RWPE1 (cell line): ENCODE measurements around the gene DUS1L.

Source experiments
- CTCF ChIA-PET: fragments of 350-600 bp; sonication (Branson Sonifier 250); formaldehyde crosslinking; extraction: SDS; loops from one replicate; lab custom pipeline; 2021; lab: Yijun Ruan, JAX
- POLR2A ChIA-PET: fragments of 400-600 bp; formaldehyde crosslinking; extraction: SDS; loops from one replicate; lab custom pipeline; 2020; ENCODE audit warnings: antibody characterized with exemption; ENCODE audit not compliant: low non-redundant PET; lab: Yijun Ruan, JAX
- DNase-seq: peaks from one replicate; pipeline ENCODE4 v3.0.0; 2012; ENCODE audit warnings: low spot score
- H3K27ac ChIP-seq: fragments of 450-650 bp; 2 replicates; pipeline ENCODE4 v1.5.1; 2017
- CTCF ChIP-seq: fragments of 450-650 bp; conservative IDR thresholded peaks from 2 replicates; pipeline ENCODE4 v1.5.1; 2017; ENCODE audit warnings: low read depth, mild to moderate bottlenecking

Gene DUS1L

GRCh38 chr17:82018152-82018988 lies 47.2 kb downstream of the DUS1L start:
- ChIA-PET POLR2A (no interaction called here), CTCF (interaction anchor here (0.7 to 4.1 kb wide), 5 partner anchors 12 to 58 kb away, joined by 3 to 35 read pairs (median 4); partner anchors contain the start of gene NOTUM)
- DNase-seq, result no peak
- no peak for TF ChIP-seq CTCF
- peak overlapping the region; percentile 80 for H3K27ac ChIP-seq

GRCh38 chr17:82017612-82018151 lies 47.9 kb downstream of the DUS1L start:
- ChIA-PET POLR2A (no interaction called here), CTCF (interaction anchor here (0.6 to 4.1 kb wide), 3 partner anchors 58 to 839 kb away, joined by 3 to 35 read pairs (median 4); partner anchors contain the start of gene NOTUM)
- peak overlapping the region; percentile 80 for H3K27ac ChIP-seq
- DNase-seq, result no peak
- no peak for TF ChIP-seq CTCF

- no peak for DNase-seq
- CTCF ChIA-PET, result interaction anchor here (0.6 to 4.1 kb wide), 5 partner anchors 29 to 94 kb away, joined by 3 to 35 read pairs (median 3); partner anchors contain the start of gene NOTUM
- H3K27ac ChIP-seq, result peak overlapping the region; percentile 80
- POLR2A ChIA-PET, result no interaction called here
- TF ChIP-seq CTCF, result no peak
These were observed 48.6 kb downstream of the DUS1L start for GRCh38 chr17:82016875-82017459.

GRCh38 chr17:82016061-82016874 lies 49.3 kb downstream of the DUS1L start:
- peak overlapping the region; percentile 80 for H3K27ac ChIP-seq
- DNase-seq, result no peak
- TF ChIP-seq CTCF, result no peak
- ChIA-PET POLR2A (interaction anchor here (0.7 kb wide), 1 partner anchor 12 kb away, joined by 3 read pairs; no protein-coding TSS in a partner anchor), CTCF (interaction anchor here (0.6 to 4.1 kb wide), 4 partner anchors 29 to 93 kb away, joined by 3 to 35 read pairs (median 4); partner anchors contain the start of gene NOTUM)

- POLR2A ChIA-PET, result interaction anchor here (0.7 kb wide), 1 partner anchor 13 kb away, joined by 3 read pairs; no protein-coding TSS in a partner anchor
- peak overlapping the region; percentile 60 for H3K27ac ChIP-seq
- TF ChIP-seq CTCF, result no peak
- DNase-seq, result no peak
- CTCF ChIA-PET, result interaction anchor here (4.1 kb wide), 1 partner anchor 55 kb away, joined by 35 read pairs; the partner anchor contains the start of gene NOTUM
These were observed 50.2 kb downstream of the DUS1L start for GRCh38 chr17:82015311-82015971.
